ENCODE measurements around the gene FRMD4B. TPM values are rescaled to one million over a fixed set of nuclear protein-coding genes. Genes with fewer than 3 reads are reported as not detected.

The FRMD4B gene
- total and polyA plus RNA-seq, 5 donors = 8.8 to 42.1 (median 29.4) TPM

DNA sequence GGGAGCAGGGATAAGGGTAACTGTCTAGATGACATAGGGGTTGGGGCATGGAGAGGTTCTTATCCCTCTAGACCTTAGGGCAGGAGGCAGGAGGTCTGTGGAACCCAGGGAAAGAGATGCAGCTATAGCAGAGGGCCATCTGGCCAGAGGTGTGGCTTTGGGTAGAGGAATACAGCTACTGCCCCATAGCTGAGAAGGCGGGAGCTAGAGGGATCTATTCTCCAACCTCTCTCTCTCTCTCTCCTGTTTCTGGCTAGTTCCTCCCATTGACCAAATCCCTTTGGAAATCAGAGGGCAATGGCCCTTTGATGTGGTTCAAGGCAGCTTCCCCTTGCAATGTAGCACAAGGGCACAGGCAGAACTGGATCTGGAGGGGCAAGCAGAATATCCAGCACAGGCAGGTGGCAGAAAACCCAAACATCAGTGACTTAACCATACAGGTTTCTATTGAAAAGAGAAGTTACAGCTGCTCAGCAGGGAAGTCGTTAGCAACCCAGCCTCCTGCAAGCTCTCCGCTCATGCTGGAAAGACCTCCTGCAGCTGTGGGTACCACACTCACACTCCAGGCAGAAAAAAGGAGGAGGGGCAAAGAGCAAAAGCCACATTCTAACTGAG, 241.2 kb downstream of the FRMD4B start:
- intact Hi-C loops (cut with DNase I) = no loop called here
- Histone ChIP-seq H3K27me3 (ENCODE audit: control insufficient read depth, insufficient read depth) (no peaks in the 10 kb centered on the region), H3K27ac (ENCODE audit: low read length) (no peak overlapping the region), H3K4me3 (ENCODE audit: low read length) (no peak overlapping the region), H3K9me3 (ENCODE audit: control insufficient read depth, low read length) (no peaks in the 10 kb centered on the region), H3K4me1 (ENCODE audit: control insufficient read depth, insufficient read depth, low read length) (peaks cover 1% of the 10 kb centered on the region)
- 76% methylated on average over 3 of the region's 3 CpGs for WGBS
- ATAC-seq = no peak
- DNase-seq = no peak

DNA sequence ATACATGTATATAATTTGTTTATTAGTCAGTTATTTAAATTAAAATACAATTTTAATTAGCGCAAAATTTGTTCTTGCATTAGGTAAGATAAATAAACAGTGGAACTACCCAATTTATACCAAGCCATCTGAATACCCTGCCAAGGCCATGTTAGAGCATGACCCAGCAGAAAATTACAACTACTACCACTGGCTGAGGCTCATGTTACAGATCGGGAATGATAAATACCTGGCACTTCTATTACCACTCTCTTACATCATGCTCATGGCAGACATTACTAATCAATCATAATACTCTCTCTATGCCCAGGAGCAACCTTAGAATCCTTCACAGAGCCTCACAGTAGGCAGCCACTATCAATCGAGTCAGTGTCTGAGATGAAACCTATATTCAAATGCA, 242.3 kb downstream of the FRMD4B start:
- ATAC-seq = no peak
- no peaks in the 10 kb centered on the region for H3K9me3 ChIP-seq (ENCODE audit: control insufficient read depth, low read length)
- H3K27me3 ChIP-seq (ENCODE audit: control insufficient read depth, insufficient read depth) = no peaks in the 10 kb centered on the region
- WGBS = 90% methylated on average over 3 of the region's 3 CpGs
- H3K4me1 ChIP-seq (ENCODE audit: control insufficient read depth, insufficient read depth, low read length) = peaks cover 1% of the 10 kb centered on the region
- intact Hi-C loops (cut with DNase I) = no loop called here
- no peak overlapping the region for H3K27ac ChIP-seq (ENCODE audit: low read length)
- H3K4me3 ChIP-seq (ENCODE audit: low read length) = no peak overlapping the region
- DNase-seq = no peak

DNA sequence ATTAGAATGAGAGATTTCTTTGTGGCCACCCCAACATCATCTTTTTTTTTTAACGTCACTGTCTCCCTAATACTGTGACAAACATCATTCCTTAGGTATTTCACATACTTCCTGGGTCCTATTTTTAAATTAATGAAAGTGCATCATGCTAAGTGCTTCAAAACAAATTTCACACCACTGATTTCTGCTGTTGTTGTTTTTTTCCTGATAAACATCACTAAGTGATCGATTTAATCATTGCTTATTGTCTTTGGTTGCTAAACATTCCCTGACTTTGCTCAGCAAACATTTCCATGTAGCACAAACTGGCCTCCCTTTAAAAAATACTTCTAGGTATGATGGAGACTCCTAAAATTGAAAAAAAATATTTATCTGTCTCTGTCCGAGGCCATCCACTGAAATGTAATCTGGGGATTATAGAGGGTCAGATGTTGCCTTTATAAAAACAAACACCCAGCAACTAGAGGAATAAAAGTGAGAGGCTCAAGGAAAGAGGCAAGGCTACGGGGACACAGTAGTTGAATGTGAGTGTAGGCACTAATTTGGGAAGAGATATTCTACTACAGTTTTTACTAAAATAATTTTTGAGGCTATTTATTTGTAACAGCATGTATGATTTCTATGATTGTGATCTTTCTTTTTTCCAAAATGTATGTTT, 243.0 kb downstream of the FRMD4B start:
- ATAC-seq = no peak
- intact Hi-C loops (cut with DNase I) = no loop called here
- WGBS = 72% methylated on average over 4 of the region's 4 CpGs
- H3K4me1 ChIP-seq (ENCODE audit: control insufficient read depth, insufficient read depth, low read length) = peaks cover 1% of the 10 kb centered on the region
- no peaks in the 10 kb centered on the region for H3K27me3 ChIP-seq (ENCODE audit: control insufficient read depth, insufficient read depth)
- H3K4me3 ChIP-seq (ENCODE audit: low read length) = no peak overlapping the region
- H3K27ac ChIP-seq (ENCODE audit: low read length) = no peak overlapping the region
- no peak for DNase-seq
- no peaks in the 10 kb centered on the region for H3K9me3 ChIP-seq (ENCODE audit: control insufficient read depth, low read length)

DNA sequence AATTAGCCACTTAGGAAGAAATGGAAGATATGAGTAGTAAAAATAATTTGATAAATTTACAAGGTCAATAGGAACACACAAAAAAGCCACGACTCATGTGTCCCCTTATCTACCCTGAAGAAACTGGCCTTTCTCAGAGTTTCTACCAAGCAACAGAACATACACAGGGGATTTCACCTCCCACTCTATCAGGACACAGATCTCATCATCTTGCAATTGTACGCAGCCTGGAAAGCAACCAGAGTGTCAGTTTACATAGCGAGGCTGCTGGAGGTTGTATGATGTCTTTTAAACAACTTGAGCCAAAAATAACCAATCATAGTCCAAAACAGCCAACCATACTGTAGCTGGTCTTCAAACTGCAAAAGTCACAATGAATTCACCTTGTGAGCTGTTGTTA, 243.8 kb downstream of the FRMD4B start:
- Histone ChIP-seq H3K27me3 (ENCODE audit: control insufficient read depth, insufficient read depth) (no peaks in the 10 kb centered on the region), H3K9me3 (ENCODE audit: control insufficient read depth, low read length) (no peaks in the 10 kb centered on the region), H3K27ac (ENCODE audit: low read length) (no peak overlapping the region), H3K4me1 (ENCODE audit: control insufficient read depth, insufficient read depth, low read length) (peaks cover 1% of the 10 kb centered on the region), H3K4me3 (ENCODE audit: low read length) (no peak overlapping the region)
- 32% methylated on average over 3 of the region's 3 CpGs for WGBS
- no peak for DNase-seq
- ATAC-seq = no peak
- intact Hi-C loops (cut with DNase I) = no loop called here

DNA sequence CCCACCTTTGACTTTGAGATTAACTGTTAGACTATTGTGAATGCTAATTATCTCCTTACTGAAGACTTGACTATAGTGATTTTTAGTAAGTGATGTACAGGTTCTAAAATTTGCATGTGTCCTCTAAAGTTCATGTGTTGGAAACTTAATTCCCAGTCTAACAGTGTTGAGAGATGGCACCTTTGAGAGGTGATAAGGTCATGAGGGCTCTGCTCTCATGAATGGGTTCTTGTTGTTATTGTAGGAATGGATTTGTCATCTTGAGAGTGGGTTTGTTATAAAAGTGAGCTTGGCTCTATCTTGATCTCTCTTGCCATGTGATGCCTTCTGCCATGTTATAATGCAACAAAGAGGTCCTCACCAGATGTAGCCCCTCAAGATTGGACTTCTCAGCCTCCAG, 244.6 kb downstream of the FRMD4B start:
- Histone ChIP-seq H3K4me3 (ENCODE audit: low read length) (no peak overlapping the region), H3K27ac (ENCODE audit: low read length) (no peak overlapping the region)

DNA sequence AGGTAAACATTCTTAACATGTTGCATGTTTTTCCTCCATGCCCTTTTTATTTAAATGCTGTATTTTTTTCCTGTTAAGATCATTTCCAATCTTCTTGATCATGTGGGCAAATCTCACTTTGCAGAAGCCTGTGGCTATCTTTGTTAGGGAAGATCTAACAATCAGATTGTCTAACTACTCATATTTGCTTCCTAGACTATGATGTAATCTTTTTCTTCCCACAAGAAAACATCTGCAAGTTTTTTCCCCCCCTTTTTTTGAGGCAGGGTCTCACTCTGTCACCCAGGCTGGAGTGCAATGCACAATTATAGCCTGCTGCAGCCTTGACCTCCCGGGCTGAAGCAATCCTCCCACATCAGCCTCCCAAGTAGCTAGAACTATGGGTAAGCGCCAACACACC, 248.5 kb downstream of the FRMD4B start:
- ATAC-seq = no peak
- no peak for DNase-seq
- Histone ChIP-seq H3K27me3 (ENCODE audit: control insufficient read depth, insufficient read depth) (no peaks in the 10 kb centered on the region), H3K4me1 (ENCODE audit: control insufficient read depth, insufficient read depth, low read length) (peaks cover 1% of the 10 kb centered on the region), H3K4me3 (ENCODE audit: low read length) (no peak overlapping the region), H3K9me3 (ENCODE audit: control insufficient read depth, low read length) (no peaks in the 10 kb centered on the region), H3K27ac (ENCODE audit: low read length) (no peak overlapping the region)
- WGBS = 90% methylated on average over 2 of the region's 2 CpGs
- intact Hi-C loops (cut with DNase I) = no loop called here

More for the DNA sequence above, 244.6 kb downstream of the FRMD4B start:
- H3K4me1 ChIP-seq (ENCODE audit: control insufficient read depth, insufficient read depth, low read length) = peaks cover 1% of the 10 kb centered on the region
- ATAC-seq = no peak
- intact Hi-C loops (cut with DNase I) = no loop called here
- H3K27me3 ChIP-seq (ENCODE audit: control insufficient read depth, insufficient read depth) = no peaks in the 10 kb centered on the region
- no peaks in the 10 kb centered on the region for H3K9me3 ChIP-seq (ENCODE audit: control insufficient read depth, low read length)
- DNase-seq = no peak

DNA sequence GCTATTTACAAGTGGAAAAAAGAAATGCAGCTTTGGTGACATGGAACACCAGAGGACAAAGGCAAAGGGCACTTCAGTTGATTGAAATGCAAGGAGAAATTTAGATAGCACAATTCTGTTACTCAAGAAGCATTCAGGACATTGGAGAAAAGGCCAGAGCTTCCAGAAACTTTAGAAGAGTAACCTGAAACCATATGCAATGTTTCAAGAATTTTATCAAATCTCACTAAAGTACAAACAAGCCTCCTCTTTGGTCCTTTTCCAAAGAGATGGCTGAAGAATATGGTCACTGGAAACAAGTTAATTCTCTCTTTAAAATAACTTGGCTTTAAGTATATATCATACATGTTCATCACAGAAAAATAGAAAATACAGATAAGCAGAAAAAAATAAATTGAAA, 248.9 kb downstream of the FRMD4B start:
- Histone ChIP-seq H3K9me3 (ENCODE audit: control insufficient read depth, low read length) (no peaks in the 10 kb centered on the region), H3K4me3 (ENCODE audit: low read length) (no peak overlapping the region), H3K4me1 (ENCODE audit: control insufficient read depth, insufficient read depth, low read length) (no peaks in the 10 kb centered on the region), H3K27me3 (ENCODE audit: control insufficient read depth, insufficient read depth) (no peaks in the 10 kb centered on the region), H3K27ac (ENCODE audit: low read length) (no peak overlapping the region)
- no peak for ATAC-seq
- intact Hi-C loops (cut with DNase I) = no loop called here
- DNase-seq = no peak

DNA sequence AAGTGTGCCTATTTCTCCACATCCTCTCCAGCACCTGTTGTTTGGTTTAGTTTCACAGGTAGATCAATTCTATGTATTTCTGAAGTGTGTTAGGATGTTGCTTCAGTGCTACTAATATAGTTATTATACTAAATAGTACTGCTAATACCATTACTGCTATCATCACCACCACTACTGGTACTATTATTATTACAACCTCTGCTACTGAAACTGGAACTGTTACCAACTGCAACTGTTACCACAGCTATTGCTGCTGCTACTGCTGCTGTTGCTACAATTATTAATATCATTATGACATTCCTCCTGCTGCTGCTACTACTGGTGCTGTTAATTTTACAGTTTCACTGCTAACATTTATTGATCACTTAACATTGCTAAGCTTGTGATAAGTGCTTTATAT, 255.2 kb downstream of the FRMD4B start:
- H3K4me1 ChIP-seq (ENCODE audit: control insufficient read depth, insufficient read depth, low read length) = no peaks in the 10 kb centered on the region
- ATAC-seq = no peak
- no peaks in the 10 kb centered on the region for H3K9me3 ChIP-seq (ENCODE audit: control insufficient read depth, low read length)
- intact Hi-C loops (cut with DNase I) = no loop called here
- no peak for DNase-seq
- H3K27ac ChIP-seq (ENCODE audit: low read length) = no peak overlapping the region
- no peaks in the 10 kb centered on the region for H3K27me3 ChIP-seq (ENCODE audit: control insufficient read depth, insufficient read depth)
- H3K4me3 ChIP-seq (ENCODE audit: low read length) = no peak overlapping the region

DNA sequence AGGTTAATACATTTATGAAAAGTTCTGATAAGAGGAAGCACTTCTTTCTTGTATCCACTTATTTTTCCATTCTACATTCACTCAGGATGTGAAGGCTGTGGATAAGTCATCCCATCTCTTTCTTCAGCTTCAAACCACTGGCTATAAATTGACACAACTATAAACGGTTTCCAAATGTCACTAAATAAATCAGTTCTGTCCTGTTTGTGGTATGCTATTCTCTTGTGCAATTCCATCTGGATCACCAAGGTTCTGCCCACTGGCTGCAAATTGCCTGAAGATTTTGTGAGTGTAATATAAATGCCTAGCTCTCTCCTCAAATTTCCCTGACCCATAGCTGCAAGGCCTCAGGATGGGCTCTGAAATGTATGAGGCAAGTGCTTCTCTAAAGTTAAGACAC, 256.4 kb downstream of the FRMD4B start:
- Histone ChIP-seq H3K4me3 (ENCODE audit: low read length) (no peak overlapping the region), H3K27ac (ENCODE audit: low read length) (no peak overlapping the region), H3K4me1 (ENCODE audit: control insufficient read depth, insufficient read depth, low read length) (no peaks in the 10 kb centered on the region), H3K27me3 (ENCODE audit: control insufficient read depth, insufficient read depth) (no peaks in the 10 kb centered on the region), H3K9me3 (ENCODE audit: control insufficient read depth, low read length) (no peaks in the 10 kb centered on the region)
- WGBS = 46% methylated on average over 1 of the region's 1 CpG
- no peak for ATAC-seq
- intact Hi-C loops (cut with DNase I) = no loop called here
- DNase-seq = no peak

DNA sequence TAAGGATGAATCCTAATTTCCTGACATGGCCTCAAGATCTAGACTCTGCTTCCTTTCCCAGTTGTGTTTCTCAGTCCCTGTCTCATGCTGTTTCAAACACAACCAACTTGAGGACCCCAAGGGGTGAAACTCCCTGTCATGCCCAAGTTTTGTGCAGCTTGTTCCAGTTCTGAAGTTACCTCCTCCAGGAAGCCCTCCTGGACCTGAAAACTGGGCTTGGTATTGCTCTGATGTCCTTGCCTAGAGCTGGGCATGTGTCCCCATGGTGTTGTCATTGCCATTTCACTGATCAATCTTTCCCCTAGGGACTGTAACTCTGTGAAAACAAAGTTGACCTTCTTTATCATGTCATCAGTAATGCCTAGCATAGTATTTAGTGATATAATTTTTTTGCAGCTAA, 257.4 kb downstream of the FRMD4B start:
- no peaks in the 10 kb centered on the region for H3K4me1 ChIP-seq (ENCODE audit: control insufficient read depth, insufficient read depth, low read length)
- intact Hi-C loops (cut with DNase I) = no loop called here
- H3K4me3 ChIP-seq (ENCODE audit: low read length) = no peak overlapping the region
- DNase-seq (no peak), ATAC-seq (no peak)
- H3K27ac ChIP-seq (ENCODE audit: low read length) = no peak overlapping the region
- no peaks in the 10 kb centered on the region for H3K9me3 ChIP-seq (ENCODE audit: control insufficient read depth, low read length)
- no peaks in the 10 kb centered on the region for H3K27me3 ChIP-seq (ENCODE audit: control insufficient read depth, insufficient read depth)

DNA sequence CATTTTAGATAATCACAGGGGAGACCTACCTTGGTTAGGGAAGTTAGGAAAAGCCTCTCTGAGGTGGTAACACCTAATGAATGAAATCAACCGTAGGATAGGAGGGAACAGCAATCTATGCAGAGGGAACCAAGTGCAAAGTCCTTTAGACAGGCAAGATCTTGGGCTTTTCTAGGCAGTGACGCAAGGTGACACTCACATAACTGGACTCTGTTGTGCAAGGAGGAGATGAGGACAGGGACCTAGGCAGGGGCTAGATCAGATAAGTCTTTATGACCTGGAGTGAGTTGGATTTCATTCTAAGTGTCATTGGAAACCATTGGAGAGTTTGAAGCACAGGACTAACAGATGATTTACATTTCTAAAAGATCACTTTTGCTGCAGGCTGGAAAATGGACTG, 258.9 kb downstream of the FRMD4B start:
- intact Hi-C loops (cut with DNase I) = no loop called here
- DNase-seq = no peak
- 69% methylated on average over 2 of the region's 2 CpGs for WGBS
- Histone ChIP-seq H3K27ac (ENCODE audit: low read length) (no peak overlapping the region), H3K27me3 (ENCODE audit: control insufficient read depth, insufficient read depth) (no peaks in the 10 kb centered on the region), H3K9me3 (ENCODE audit: control insufficient read depth, low read length) (no peaks in the 10 kb centered on the region), H3K4me1 (ENCODE audit: control insufficient read depth, insufficient read depth, low read length) (no peaks in the 10 kb centered on the region), H3K4me3 (ENCODE audit: low read length) (no peak overlapping the region)
- no peak for ATAC-seq

DNA sequence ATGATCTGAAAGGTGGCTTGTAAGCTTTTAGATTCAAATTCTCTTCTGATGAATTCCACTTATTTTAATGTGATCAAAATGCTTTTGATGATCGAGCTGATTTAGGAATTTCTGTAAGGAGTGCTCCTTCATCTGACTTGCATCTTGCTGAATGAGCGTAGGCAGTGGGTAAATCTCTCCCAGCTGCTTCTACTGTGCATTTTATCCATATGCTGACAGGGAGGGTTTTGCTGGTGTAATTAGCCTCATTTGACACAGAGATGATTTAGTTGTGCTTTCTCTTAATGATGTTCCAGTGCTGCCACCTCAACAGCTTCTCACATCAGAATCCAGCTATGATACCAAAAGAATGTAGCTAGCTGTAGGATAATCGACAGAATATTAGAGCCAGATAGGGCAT, 259.7 kb downstream of the FRMD4B start:
- Histone ChIP-seq H3K4me1 (ENCODE audit: control insufficient read depth, insufficient read depth, low read length) (no peaks in the 10 kb centered on the region), H3K4me3 (ENCODE audit: low read length) (no peak overlapping the region), H3K27me3 (ENCODE audit: control insufficient read depth, insufficient read depth) (no peaks in the 10 kb centered on the region), H3K27ac (ENCODE audit: low read length) (no peak overlapping the region), H3K9me3 (ENCODE audit: control insufficient read depth, low read length) (no peaks in the 10 kb centered on the region)
- intact Hi-C loops (cut with DNase I) = no loop called here
- 71% methylated on average over 3 of the region's 3 CpGs for WGBS
- no peak for ATAC-seq
- no peak for DNase-seq
